ENCODE data around the gene BCL7B.
"Not testable (repeated sequence)": the region's sequence is repeated elsewhere in the genome, so short reads cannot be mapped to it uniquely, and the experiment has no call there.

The BCL7B gene

GRCh38 chr7:73535918-73536317, 21.6 kb downstream of the BCL7B start:
- DNase-seq (ENCODE audit: low read depth in 2 of 2), result not testable (repeated sequence)

DNA sequence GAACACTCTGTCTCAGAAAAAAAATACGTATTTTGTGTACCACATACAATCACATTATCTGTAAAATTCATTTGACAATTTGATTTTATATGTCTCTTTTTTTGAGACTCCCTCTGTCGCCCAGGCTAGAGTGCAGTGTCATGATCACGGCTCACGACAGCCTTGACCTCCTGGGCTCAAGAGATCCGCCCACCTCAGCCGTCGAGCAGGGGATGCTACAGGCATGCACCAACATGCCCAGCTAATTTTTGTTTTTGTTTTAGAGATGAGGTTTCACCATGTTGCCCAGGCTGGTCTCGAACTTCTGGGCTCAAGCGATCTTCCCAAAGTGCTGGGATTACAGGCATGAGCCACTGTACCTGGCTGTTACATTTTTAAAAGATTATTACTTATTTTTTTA, 23.7 kb downstream of the BCL7B start:
- DNase-seq (ENCODE audit: low read depth in 2 of 2), result no peak

DNA sequence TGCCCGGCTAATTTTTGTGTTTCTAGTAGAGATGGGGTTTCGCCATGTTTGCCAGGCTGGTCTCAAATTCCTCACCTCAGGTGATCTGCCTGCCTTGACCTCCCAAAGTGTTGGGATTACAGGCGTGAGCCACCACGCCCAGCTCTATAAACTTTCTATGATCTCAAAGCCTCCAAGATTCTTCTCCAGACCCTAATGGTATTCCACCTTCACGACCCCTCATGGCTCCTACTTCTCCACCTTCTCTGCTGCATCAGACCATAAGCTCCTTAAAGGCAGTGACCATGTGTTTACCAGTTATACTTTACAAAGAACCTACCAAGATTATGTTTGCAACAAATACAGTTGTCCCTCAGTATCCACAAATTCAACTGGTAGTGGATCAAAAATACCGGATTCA, 25.3 kb downstream of the BCL7B start:
- no peak for DNase-seq (ENCODE audit: low read depth in 2 of 2)

- DNase-seq (ENCODE audit: low read depth in 2 of 2), result no peak
These were observed 26.7 kb downstream of the BCL7B start for GRCh38 chr7:73530800-73531199.

DNA sequence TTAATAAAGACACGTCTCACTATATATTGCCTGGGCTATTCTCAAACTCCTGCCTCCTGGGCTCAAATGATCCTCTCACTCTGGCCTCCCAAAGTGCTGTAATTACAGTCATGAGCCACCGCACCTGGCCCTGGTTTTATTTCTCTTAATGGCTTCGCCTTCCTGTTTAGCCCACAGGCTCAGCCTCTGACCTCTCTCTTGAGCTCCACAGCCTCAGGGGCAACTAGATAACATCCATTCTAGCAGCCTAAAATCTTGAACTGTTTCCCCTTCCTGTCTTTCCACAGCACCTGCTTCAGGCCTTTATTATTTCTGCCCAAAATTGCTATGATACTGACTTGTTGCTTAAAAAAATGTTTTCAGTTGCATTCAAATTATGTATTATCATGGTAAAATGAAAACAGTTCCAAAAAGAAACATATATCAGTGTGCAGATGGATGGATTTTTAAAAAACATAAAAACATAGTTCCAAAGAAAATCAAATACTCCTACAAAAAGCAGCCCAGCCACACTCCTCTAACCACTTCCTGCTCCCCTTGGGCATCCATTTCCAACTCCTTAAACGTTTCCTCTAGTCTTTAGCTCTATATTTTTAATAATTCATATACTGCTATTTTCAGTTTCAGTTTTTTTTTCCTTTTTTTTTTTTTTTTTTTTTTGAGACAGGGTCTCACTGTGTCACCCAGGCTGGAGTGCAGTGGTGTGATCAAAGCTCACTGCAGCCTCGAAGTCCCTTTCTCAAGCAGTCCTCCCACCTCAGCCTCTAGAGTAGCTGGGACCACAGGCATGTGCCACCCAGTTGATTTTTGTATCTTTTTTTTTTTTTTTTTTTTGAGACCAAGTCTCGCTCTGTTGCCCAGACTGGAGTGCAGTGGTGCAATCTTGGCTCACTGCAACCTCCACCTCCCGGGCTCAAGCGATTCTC, 30.3 kb downstream of the BCL7B start:
- no peak for DNase-seq (ENCODE audit: low read depth in 2 of 2)

DNA sequence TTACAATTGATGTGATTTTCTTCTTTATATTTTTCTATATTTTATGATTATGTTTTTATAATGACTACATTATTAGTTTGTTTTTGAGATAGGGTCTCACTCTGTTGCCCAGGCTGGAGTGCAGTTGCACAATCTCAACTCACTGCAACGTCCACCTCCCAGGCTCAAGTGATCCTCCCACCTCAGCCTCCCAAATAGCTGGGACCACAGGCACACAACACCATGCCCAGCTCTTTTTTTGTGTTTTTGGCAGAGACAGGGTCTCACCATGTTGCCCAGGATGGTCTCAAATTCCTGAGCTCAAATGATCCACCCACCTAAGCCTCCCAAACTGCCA, 31.4 kb downstream of the BCL7B start:
- not testable (repeated sequence) for DNase-seq (ENCODE audit: low read depth in 2 of 2)

- DNase-seq (ENCODE audit: low read depth in 2 of 2), result peak; percentile 97 to 98
These were observed 35.2 kb downstream of the BCL7B start, which contains the start of gene BAZ1B for GRCh38 chr7:73522105-73522872. Gene BAZ1B (minus strand): TSS chr7:73522293. CDS start chr7:73521933, 360 bp downstream.

GRCh38 chr7:73521636-73522104, 35.8 kb downstream of the BCL7B start:
- DNase-seq (ENCODE audit: low read depth in 2 of 2), result peak in 1 of 2 donors; percentile 58

DNA sequence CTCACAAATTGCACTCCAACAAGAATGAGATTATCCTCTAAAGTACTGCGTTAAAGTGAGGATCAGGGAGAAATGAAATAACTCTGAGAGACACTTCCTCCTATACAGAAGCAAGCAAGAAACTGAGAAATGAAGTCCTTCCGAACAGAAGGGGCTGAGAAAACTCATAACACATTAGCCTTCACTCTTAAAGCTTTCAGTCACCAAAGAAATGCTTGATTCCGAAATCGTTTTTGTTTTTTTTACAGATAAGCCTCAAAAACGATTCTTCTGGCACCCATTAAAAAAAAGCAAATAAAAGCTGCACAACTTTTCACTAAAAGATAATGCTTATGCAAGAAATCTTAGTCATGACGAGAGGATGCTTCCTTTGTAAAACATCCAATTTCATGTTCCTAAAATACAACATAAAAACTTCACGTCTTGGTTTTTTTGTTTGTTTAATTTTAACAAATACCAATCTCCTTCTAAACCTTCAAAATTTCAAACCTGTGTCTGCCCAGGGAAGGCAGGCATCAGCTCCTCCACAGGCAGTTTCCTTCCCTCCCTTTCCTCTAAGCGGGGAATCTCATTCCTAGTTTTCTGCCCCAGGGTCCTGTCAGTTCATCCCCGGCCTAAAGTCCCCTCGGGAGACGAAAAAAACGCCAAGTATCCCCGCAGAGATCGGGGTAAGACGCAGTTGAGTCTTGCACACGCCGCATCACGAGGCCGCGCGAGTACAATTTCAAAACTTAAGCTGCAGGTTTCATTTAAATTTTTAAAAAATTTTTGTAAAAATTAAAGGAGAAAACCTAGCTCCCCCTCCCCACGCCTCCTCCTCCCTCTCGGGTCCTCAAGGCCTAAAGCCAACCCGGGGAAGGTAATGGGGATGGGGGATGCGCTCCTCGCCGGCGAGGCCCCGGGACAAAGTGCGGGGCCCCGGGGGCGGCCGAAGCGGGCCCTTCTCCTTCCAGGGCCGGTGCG, 36.5 kb downstream of the BCL7B start:
- no peak for DNase-seq (ENCODE audit: low read depth in 2 of 2)

DNA sequence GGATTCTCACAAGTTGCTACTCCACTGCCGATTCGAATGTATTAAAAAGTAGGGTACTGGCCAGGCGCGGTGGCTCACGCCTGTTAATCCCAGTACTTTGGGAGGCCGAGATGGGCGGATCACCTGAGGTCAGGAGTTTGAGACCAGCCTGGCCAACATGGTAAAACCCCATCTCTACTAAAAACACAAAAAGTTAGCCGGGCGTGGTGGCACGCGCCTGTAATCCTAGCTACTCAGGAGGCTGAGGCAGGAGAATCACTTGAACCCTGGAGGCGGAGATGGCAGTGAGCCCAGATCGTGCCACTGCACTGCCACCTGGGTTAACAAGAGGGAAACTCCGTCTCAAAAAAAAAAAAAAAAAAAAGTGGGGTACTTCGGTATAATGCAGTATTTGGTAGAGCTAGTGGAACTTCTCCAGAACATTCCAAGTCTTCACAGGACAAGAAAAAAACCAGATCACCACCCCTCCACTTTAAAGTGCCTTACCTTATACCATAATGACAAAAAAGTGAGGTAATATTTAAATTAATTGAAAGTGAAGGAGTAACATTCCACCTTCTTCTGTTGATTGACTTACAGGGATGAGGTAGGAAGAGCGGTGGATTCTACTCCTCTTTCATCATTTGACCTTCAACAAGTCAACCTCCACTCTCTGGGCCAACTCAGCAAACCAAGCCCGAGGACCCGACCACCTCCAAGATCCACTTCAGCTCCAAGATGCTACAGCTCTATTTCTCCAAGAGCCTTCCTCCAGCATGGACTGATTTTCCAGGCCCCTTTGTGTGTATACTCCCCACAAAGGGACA, 37.4 kb downstream of the BCL7B start:
- DNase-seq (ENCODE audit: low read depth in 2 of 2), result no peak

DNA sequence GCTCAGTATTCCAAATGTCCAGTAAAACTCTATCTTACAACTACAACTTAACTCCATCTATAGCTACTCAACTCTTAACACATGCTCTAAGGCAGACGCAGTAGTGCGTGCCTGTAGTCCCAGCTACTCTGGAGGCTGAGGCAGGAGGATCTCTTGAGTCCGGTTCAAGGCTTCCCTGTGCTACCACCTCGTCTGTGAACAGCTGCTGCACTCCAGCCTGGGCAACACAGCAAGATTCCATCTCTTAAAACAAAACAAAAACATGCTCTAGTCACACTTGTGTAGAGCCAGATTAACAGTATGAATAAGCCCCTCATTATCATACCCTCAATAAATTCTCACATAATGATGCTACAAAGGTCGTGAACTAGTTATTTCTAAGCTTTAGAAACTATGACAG, 39.0 kb downstream of the BCL7B start:
- DNase-seq (ENCODE audit: low read depth in 2 of 2), result no peak

DNA sequence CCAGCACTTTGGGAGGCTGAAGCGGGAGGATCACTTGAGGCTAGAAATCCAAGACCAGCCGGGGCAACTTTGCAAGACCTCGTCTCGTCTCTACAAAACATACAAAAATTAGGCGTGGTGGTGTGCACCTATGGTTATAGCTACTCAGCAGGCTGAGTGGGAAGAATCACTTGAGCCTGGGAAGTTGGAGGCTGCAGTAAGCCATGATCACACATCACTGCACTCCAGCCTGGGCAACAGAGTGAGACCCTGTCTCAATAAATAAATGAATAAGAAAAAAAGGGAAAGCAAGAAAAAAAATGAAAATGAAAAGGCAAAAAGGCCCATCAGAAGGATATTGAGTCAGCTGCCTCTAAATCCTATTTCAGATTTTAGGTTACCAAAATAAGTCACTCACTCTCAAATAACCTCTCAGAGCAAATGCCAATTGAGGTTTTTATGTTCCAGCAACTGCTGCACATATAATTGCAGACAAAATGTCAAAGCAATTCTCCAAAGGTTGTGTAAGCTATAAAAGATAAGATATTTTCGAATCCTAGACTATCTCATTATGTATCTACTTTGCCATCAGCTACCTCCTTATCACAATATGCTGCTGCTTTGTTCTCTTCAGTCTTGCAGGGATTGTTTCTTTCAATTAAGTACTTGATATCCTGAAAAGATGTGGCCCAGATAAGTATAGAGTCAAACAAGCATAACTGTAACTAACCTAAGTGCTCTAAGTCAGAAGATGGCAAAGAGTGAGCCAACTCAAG, 40.1 kb downstream of the BCL7B start:
- no peak for DNase-seq (ENCODE audit: low read depth in 2 of 2)

GRCh38 chr7:73515178-73515577, 42.3 kb downstream of the BCL7B start:
- DNase-seq (ENCODE audit: low read depth in 2 of 2), result no peak

DNA sequence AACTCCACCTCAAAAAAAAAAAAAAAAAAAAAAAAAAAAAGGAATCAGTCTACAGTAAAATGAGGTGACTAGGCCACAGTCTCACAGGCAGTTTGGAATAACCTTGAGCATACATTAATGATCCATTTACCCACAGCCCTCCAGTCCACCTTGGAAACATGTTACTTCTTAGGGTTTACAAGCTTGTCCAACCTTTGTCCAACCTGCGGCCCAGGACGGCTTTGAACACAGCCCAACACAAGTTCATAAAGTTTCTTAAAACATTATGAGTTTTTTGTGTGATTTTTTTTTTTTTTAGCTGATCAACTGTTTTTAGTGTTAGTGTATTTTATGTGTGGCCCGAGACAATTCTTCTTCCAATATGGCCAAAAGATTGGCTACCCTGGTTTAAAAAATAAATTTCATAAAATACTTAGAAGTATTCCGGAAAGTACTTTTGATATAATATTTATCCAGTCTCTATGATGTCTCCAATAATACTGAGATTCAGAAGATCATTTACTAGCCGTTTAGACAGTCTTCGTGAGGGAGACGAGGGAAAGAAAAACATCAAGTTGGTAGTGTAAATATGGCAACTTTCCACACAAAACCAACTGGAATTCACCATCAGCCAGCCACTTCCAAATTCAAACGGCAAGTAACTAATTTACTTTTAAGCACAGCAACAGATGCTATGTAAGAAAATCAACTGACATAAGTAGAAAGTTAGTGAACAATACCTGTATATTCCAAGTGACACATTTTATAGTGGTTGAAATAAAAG, 45.3 kb downstream of the BCL7B start:
- no peak for DNase-seq (ENCODE audit: low read depth in 2 of 2)

GRCh38 chr7:73509463-73509862, 48.0 kb downstream of the BCL7B start:
- no peak for DNase-seq (ENCODE audit: low read depth in 2 of 2)

DNA sequence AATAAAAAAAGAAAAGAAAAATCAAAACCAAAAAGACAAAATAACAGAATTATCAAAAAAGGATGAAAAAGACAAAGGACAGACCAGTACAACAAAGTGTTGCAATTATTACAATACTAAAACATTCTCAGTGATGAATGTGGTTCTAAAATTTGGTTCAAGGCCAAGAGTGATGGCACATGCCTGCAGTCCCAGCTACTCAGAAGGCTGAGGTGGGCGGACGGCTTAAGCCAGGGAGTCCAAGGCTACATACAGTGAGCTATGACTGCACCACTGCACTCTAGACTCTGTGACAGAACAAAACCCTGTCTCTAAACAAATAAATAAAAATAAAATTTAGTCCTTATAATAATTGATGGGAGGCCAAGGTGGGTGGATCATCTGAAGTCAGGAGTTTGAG, 49.9 kb downstream of the BCL7B start:
- DNase-seq (ENCODE audit: low read depth in 2 of 2), result no peak

DNA sequence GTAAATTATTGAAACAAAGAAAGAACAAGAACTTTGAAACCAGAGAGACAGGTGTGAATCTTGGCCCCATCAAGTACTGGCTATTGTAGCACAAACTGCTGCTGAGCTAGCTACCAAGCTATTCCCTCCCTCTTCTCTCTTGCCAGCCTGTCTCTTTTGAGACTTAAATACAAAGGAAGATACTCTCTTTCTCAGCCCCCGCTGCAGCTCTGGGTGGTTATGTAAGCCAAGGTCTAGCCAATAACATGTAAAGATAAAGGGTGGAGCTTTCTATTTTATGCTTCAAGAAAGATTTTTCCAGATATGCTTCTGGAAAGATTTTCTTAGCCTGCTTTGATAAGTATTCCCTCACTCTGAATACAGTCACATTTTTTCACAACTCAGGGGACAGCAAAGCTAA, 52.6 kb downstream of the BCL7B start:
- DNase-seq (ENCODE audit: low read depth in 2 of 2), result no peak

GRCh38 chr7:73504017-73504416, 53.5 kb downstream of the BCL7B start:
- no peak for DNase-seq (ENCODE audit: low read depth in 2 of 2)

- no peak for DNase-seq (ENCODE audit: low read depth in 2 of 2)
These were observed 54.3 kb downstream of the BCL7B start for GRCh38 chr7:73503229-73503628.
